ENCODE results near the gene QRFPR.

DNA sequence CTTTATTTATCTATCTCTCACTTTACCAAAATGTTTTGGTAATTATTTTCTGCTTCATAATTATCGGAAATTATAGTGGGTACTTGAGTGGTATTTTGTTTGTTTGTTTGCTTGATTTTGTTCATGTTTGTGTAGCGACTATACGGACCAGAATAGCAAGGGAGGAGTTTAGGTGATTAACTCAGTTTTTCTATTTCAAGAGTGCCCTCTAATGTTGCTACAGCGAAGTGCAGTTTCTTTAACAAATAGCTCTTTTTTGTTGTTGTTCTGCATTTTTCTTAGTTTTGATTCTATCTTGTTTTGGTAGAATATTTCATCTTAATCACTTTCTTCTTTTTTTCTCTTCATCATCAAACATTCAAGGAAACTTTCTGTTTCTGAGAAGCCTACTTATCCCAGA, 40.8 kb upstream of the QRFPR start:
- TF ChIP-seq, protein P1, sequence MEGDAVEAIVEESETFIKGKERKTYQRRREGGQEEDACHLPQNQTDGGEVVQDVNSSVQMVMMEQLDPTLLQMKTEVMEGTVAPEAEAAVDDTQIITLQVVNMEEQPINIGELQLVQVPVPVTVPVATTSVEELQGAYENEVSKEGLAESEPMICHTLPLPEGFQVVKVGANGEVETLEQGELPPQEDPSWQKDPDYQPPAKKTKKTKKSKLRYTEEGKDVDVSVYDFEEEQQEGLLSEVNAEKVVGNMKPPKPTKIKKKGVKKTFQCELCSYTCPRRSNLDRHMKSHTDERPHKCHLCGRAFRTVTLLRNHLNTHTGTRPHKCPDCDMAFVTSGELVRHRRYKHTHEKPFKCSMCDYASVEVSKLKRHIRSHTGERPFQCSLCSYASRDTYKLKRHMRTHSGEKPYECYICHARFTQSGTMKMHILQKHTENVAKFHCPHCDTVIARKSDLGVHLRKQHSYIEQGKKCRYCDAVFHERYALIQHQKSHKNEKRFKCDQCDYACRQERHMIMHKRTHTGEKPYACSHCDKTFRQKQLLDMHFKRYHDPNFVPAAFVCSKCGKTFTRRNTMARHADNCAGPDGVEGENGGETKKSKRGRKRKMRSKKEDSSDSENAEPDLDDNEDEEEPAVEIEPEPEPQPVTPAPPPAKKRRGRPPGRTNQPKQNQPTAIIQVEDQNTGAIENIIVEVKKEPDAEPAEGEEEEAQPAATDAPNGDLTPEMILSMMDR (IDR thresholded peaks at IDR 0.05), result peak in 11 of 12 donors; percentile 31 to 59 (median 51)
- TF ChIP-seq POLR2A (IDR thresholded peaks at IDR 0.05), result no peak

Data from heart left ventricle (tissue), 13 donors.